Limb (tissue), 2 donors: ENCODE data around the gene SGCA.

Experiments used
- DNase-seq, 2 donors: peaks; one replicate each; pipeline ENCODE4 v3.0.0-alpha.2; 2016; ENCODE audit errors: extremely low spot score in 2 of 2

The SGCA gene

DNA sequence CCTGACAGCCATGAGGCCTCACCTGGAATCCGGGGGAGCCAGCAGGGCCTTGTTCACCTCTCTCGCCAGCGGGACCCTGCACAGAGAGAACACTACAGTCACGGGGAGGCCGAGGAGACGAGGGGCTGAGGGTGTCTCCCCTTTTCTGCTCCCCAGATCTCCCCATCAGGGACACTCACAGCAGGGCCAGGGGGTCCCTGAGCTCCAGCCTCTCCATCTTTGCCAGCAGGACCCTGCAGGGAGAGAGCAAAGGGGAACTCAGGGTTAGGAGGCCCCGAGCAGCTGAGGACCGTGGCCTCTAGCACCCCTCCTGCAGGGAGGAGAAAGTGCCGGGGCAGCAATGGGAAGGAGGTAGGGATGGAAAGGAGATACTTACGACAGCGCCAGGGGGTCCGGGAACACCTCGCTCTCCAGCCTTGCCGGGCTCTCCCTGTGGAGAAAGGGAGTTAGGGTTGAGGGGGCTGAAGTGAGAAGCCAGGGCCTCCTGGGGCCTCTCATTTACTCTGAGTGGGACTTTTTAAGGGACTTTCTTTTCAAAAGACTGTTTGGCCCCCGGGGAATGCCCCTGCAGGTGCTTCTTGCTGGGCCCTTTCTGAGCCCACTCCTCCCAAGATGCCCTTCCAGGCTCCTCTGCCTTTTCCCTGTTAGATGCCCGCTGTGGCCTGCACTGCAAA lies 26.9 kb downstream of the SGCA start:
- no peak for DNase-seq

DNA sequence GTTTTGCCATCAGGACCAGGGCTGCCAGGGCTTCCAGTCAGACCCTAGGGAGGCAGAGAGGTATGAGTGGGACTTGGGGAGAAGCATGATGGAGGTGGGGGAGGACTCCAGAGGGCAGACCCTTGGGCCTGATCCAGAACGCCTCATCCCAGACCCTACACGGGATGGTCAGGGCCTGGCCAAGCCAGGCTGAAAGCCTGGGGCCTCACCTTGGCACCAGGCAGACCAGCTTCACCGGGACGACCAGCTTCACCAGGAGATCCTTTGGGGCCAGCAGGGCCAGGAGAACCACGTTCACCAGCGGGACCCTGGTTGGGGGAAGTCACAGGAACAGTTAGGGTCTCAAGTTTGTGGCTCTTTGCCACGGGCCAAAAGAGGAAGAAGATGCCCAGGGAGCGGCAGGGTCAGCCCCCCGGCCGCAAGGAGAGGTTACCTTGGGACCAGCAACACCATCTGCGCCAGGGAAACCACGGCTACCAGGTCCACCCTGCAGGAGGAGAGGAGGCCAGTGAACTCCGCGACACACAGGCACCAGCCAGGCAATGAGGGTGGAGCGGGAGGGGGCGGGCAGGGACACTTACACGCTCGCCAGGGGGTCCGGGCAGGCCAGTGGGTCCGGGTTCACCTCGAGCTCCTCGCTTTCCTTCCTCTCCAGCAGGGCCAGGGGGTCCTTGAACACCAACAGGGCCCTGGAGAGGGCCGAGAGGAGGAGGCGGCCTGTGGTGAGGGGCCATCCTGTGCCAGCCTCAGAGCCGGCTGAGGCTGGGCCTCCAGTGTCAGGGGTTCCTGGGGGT lies 28.5 kb downstream of the SGCA start:
- no peak for DNase-seq

DNA sequence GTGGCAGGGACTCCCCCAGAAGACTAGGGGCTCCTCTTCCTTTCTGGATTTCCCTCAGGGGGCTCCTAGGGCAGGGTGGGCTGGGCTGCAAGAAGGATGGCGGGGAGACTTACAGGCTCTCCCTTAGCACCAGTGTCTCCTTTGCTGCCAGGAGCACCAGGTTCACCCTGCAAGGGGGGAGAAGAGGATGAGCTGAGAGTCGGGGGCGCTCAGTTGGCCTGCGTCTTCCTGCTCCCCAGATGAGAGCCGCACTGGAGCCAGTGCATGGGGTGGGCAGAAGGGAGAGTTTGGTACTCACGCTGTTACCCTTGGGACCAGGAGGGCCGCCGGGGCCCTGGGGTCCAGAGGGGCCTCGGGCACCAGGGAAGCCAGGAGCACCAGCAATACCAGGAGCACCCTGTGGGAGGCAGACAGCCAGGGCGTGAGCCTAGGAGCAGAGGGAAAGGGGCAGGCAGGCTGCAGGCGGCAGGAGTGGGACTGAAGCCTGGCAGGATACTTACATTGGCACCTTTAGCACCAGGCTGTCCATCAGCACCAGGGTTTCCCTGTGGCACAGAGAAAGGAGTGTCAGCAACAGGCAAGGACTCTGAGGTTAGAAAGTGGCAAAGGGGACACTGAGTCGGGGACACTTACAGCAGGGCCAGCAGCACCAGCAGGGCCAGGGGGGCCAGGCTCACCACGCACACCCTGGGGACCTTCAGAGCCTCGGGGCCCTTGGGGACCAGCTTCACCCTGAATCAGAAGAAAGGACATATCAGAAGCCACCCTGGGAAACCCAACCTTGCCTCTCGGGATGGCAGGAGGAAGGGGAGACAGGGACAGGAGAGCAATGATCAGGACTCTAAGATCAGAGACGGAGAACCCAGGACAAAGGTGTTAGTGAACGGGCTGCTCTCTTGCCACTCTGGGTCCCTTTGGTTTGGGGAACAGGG lies 29.4 kb downstream of the SGCA start:
- no peak for DNase-seq

DNA sequence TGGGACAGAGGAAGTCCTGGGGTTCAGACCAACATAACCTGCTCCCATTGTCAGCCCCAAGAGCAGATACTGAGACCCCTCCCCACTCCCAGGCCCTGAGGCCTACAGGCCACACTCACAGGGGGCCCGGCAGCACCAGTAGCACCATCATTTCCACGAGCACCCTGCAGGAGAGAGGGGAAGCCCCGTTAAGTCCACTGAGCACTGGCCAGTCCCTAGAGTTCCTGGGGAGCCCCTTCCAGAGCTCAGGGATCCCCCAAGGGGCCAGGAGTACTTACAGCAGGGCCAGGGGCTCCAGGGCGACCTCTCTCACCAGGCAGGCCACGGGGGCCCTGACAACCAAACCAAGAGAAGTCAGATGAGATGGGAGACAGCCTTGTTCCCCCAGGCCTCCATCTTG lies 30.2 kb downstream of the SGCA start:
- no peak for DNase-seq

DNA sequence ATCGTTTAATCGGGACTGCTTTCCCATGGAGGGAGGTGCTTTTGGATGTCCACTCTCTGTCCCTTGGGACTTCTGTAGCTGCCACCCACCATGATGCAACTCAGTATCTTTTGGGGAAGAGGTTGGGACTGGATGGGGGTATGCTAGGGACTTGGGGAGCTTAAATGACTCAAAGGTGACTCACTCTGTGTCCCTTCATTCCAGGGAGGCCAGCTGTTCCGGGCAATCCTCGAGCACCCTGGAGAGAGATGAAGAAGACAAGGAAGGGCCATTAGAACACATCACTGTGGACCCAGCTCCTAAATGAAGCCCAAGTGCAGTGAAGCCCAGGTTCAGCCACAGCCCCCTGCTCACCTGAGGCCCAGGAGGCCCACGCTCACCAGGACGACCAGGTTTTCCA lies 31.0 kb downstream of the SGCA start:
- no peak for DNase-seq

DNA sequence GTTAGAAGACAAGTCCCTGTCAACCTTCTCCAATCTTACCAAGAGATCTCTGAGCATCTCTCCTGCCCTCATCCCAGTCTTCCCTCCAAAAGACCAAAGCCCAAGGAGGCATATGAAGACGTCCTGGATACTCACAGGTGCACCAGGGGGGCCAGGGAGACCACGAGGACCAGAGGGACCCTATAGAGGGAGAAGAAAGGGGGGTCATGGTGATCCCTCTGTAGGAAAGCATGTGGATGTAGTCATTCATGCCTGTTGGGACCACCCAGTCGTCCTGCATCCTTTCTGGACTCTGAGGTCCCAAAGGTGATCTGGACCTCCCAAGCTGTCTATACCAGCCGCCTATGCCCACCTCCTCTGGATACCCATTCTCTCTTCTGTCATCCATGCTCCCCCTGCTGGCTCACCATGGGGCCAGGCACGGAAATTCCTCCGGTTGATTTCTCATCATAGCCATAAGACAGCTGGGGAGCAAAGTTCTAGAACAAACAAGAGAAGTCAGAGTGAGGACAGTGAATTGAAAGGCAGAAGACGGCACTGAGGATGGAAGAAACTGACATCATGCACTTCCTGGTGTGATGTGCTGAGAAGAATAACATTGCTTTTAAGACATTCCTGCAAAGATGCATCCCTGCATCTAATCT lies 32.3 kb downstream of the SGCA start:
- DNase-seq = peak in 1 of 2 donors; percentile 68

DNA sequence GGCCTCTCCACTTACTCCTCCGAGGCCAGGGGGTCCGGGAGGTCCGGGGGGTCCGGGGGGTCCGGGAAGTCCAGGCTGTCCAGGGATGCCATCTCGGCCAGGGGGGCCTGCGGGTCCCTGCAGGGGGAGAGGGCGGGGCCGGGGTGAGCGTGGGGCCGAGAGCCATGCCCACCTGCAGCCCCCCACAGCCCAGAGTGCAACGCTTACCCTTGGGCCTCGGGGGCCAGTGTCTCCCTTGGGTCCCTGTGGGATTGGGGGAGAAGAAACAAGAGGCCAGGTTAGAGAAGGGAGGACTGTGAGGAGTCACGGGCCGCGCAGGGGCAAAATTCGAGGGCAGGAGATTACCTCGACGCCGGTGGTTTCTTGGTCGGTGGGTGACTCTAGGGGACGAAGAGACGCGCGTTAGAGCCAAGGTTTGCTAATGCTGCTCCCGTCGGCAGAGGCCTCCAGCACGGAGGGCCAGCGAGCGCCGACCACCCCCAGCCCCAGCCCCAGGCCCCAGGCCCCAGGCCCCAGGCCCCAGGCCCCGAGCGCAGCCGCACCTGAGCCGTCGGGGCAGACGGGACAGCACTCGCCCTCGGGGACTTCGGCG lies 33.5 kb downstream of the SGCA start:
- no peak for DNase-seq

DNA sequence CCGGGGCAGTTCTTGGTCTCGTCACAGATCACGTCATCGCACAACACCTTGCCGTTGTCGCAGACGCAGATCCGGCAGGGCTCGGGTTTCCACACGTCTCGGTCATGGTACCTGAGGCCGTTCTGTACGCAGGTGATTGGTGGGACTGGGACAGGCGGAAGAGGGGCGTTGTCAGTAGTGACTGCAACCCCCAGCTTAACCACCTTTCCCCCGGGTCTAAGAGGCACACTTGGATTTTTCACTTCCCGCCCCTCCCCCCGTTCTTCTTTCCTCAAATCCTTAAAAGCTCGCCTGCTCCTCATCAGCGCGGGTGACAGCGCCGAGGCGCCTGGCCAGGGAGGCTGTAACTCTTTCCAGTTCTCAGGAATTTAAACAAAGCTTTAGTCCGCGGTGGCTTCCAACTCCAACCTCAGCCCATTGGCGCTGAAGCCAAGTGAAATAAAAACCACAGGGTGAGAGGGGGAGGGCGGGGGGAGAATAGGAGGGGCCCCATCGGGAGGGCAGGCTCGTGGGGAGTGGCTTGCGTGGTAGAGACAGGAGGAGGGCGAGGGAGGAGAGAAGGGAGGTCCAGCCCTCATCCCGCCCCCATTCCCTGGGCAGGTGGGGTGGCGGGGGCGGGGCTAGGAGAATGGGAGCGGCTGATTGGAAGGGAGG lies 34.1 kb downstream of the SGCA start:
- peak; percentile 94 for DNase-seq

DNA sequence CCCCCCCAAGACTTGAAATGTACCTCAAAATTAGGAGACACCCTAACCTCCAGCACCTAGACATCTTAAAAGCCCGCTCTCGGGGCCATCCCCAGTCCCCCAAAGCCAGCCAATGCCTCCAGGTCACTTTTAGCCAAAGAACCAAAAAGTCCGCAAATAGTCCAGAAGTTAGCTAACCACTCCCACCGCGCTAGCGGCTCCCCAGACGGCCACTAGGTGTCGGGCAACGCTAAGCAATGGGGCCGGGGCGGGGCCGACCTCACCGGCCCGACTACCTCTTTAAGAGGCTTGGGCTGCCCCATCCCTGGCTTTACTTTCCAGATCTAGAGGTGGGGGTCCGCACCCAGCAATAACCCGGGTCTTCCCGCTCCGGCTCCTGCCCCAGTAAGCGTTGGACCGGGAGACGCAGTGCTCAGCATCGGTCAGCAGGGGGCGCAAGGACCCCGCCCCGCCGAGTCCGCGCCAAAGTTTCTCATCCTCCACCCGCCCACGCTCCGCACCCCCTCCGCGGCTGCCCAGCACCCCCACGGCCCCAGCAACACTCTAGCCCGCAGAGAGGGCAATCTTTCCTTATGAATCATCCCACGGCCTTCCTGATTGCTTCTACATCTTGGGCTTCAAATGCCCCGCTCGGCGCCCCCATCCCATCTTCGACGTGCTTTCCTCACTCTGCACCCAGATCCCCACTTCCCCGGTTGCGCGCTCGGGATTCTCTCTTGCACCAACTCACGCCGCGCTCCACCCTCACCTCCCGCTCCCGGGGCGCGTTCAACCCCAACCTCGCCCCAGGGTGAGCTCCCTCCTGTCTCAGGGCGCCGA lies 34.9 kb downstream of the SGCA start:
- peak; percentile 94 for DNase-seq

DNA sequence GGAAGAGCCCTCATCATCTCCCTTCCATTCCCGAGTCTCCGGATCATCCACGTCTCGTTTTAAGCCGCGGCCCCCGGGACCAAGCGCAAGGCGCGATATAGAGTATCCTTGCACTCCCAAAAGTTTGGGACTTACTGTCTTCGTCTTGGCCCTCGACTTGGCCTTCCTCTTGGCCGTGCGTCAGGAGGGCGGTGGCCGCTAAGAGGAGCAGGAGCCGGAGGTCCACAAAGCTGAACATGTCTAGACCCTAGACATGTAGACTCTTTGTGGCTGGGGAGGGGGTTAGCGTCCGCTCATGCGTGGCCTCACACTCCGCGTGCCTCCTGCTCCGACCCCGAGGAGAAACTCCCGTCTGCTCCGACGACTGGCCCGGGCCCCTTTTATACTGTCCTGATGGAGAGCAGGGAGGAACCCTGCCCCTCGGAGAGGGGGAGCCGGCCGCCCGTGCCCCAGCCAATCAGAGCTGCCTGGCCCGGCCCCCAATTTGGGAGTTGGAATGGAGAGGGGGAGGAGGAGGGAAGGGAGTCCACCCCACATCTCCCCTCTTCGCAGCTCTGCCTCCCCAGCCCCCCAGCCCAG lies 35.6 kb downstream of the SGCA start, which contains the start of gene COL1A1:
Gene COL1A1, minus strand, starts transcription at position 356 of the 579 bp plus-strand sequence. Its CDS starts 118 bp downstream, at position 238.
- peak; percentile 89 to 92 for DNase-seq

DNA sequence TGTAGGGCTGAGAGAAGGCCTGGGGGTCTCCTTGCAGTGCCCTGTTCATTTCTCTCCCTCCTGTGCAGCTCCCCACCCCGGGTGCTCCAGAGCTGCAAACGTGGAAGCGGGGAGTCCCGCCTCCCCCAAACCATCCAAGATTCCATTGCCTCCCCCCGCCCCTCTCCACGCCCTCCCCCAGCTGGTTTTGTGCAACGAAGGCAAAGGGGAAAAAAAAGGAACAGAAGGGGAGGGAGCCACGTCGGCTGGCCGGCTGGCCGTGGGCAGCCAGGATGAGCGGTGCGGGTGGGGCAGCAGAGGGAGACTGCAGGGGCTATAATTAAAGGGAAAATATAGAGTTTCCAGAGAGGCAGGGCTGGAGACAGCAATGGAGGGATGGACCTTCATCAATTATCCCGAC lies 37.3 kb downstream of the SGCA start:
- DNase-seq = peak in 1 of 2 donors; percentile 62

DNA sequence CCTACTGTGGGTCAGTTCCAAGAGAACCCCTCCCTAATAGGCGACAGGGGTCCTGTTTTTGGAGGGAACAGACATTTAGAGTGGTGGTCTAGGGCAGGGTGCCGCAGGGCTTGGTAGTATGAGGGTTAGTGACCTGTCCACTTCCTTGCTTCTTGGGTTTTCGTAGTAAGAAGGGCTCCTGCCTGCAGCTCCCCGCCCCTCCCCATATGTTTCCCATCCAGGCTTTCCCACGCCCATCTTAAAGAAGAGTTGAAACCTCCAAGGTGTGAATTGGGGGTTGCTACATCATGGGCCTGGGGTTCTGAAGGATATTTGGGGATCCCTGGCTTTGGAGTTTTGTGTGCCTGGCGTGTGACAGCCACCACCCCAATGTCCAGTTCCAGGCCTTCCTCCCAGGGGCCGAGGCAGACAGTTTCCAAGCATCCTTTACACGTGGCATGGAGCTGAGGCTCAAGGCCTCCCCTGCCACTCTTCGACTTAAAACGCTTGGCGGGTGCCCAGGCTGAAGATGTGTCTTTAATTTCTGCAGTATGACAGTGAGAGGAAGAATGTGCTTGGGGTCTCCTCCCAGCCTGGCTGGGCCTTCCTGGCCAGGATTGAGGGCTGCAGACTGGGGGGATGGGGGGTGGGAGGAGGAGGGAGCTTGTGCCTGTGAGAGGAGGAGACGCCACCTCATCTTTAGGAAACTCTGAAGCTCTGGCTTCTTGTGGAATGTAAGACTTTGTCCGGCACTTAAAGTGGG lies 38.0 kb downstream of the SGCA start:
- DNase-seq = peak; percentile 72 to 83

DNA sequence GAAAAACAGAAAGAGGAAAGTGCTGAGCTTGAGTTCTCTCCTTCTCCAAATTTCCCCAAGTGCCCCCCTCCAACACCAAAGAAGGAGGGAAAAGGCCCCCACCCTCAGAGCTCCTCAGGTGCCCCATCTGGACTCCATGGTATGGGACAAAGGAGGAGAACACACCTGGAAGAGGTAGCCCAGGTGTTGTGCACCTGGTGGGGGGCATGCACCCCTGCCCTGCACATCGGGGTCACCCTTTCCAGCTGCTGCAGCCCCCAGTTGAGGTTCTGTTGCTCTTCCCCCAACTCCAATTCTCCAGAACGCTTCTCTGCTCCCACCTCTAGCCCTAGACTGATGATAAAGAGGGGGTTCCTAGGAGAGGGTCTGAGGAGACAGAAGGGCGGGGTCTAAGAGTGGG lies 38.6 kb downstream of the SGCA start:
- DNase-seq = no peak

DNA sequence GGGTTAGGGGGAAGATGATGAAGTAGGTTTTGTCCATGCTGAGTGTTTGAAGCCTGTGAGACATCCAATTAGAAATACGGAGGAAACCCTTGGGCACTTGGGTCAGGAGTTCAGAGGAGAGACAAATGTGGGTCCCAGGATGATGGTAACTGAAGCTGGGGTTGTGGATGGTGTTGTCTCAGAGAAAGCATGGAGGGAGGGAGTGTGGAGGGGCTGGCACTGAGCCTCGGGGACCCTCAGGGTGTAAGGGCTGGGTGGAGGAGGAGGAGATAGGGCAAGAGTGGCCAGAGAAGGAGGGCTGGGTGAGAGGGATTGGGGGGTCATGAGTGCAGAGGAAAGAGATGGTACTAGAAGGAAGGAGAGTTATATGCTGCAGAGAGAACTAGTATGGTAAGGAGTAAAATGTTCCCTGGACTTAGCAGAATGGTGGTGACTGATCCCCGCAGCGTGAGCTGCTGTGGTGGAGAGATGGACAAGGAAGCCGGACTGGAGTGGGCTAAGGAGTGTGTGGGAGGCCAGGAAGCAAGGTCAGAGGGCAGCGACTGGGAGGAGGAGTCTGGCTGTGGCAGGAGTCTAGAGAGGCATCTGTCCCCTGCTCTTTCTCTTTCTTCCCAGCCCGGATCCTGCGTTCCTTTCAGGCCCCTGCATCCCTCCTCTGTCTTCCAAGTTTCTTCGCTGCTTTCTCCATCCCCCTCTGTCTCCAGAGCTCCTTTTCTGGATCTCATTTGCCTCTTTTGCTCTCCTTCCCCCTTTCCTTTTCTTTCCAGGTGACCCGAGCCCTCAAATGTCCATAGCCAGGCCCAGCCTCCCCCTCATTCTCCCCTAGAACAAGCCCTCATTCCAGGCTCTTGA lies 39.5 kb downstream of the SGCA start:
- peak; percentile 1 to 32 for DNase-seq

DNA sequence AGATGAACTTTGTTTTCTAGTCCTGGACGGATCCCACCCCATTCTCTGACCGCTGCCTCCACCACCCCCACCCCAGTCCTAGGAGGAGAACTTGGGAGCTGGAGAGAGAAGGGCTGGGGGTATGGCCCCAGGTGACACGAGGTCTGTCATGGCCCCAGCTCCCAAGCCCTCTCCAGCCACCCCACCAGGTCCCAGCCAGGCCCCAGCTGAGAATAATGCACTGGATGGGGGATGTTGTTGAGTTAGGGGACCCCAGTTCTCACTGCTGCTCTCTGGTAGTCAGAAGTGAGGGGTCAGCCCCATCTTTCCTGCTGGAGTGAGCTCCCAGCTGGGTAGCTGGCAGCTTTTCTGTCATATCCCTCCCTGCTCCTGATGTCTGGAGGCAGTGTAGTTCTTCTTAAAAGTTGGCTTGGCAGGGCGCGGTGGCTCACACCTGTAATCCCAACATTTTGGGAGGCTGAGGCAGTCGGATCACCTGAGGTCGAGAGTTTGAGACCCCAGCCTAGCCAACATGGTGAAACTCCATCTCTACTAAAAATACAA lies 40.2 kb downstream of the SGCA start:
- DNase-seq = no peak

DNA sequence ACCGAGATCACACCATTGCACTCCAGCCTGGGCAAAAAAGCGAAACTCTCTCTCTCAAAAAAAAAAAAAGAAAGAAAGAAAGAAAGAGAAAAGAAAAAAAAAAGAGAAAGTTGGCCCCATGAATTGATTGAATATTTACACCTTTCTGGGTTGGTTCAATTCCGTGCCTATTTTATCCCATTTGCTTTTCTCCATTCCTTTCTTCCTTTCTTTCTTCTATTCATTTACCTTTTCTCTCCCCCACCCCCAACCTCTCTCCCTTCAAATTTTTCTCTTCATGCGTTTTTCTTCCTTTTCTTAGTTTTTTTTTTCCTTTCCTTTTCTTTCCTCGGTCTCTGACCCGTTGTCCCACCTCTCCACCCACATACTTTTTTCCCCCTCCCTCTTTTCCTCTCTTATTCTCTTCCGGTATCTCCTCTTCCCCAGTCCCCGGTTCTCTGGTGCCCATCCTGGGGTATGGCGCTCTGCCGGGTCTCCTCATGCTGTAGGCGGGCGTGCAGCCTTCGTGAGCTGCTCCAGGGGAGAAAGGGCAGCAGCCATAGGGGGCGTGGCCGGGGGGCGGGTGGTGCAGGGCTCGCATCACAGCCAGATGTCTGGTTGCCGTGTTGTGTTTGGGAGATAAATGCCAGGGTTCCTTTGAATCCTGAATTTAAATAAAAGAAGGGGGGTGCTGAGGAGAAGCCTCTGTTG lies 40.9 kb downstream of the SGCA start:
- DNase-seq = peak in 1 of 2 donors; percentile 77

DNA sequence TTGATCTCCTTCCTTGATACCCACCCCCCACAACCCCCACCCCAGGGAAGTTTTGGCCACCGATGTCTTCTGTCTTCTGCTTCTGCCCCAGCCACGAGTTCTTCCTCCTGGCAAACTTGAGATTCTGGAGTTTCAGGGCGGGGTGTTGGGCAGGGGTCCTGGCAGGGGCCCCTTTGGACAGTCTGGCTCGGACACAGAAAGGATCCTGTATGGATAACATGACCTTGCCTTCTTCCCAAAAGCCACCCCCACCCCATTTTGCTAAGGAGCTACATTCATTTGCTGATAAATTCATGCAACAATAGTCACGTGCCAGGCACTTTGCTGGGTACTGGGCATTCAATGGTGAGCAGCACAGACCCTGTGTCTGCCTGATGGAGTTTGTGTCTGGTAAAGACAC lies 41.5 kb downstream of the SGCA start:
- no peak for DNase-seq
